Measurements from ENCODE around the gene SEC14L6.
A peak's percentile ranks its signal among the peaks of the same experiment; 100 is the strongest.

GRCh38 chr22:30490399-30490798 lies 56.1 kb downstream of the SEC14L6 start:
- TF ChIP-seq EZH2 (IDR thresholded peaks at IDR 0.05; ENCODE audit: borderline replicate concordance, low read length), result no peak
- peak; percentile 22; the same call in 1 of the 2 replicates for TF ChIP-seq CTCF (IDR thresholded peaks at IDR 0.05; ENCODE audit: low read length)
